Stimulated activated CD8-positive, alpha-beta memory T cell treated with anti-CD3 and anti-CD28 coated beads, Interleukin-12 subunit alpha, Interleukin-12 subunit beta, amount 100 ng/mL, for 4 hours (primary cell): ENCODE results near the gene FNDC3A.
"Not testable (repeated sequence)": the region's sequence is repeated elsewhere in the genome, so short reads cannot be mapped to it uniquely, and the experiment has no call there.

Experiments
- DNase-seq: peaks from one replicate; pipeline ENCODE4 v3.0.0-alpha.2; 2020; ENCODE audit warnings: low read depth

FNDC3A gene

GRCh38 chr13:49134305-49134704, 158.6 kb downstream of the FNDC3A start:
- no peak for DNase-seq

- not testable (repeated sequence) for DNase-seq
These were observed 161.5 kb downstream of the FNDC3A start for GRCh38 chr13:49137138-49137643.

GRCh38 chr13:49140910-49141611, 165.3 kb downstream of the FNDC3A start:
- no peak for DNase-seq

GRCh38 chr13:49146950-49147355, 171.2 kb downstream of the FNDC3A start:
- DNase-seq, result no peak

GRCh38 chr13:49148405-49148804, 172.7 kb downstream of the FNDC3A start:
- DNase-seq, result no peak

- DNase-seq, result not testable (repeated sequence)
These were observed 182.4 kb downstream of the FNDC3A start for GRCh38 chr13:49157955-49158584.

GRCh38 chr13:49163162-49163561, 187.4 kb downstream of the FNDC3A start:
- not testable (repeated sequence) for DNase-seq

- DNase-seq, result no peak
These were observed 189.0 kb downstream of the FNDC3A start for GRCh38 chr13:49164712-49165111.

GRCh38 chr13:49165798-49166752, 190.4 kb downstream of the FNDC3A start:
- no peak for DNase-seq

GRCh38 chr13:49171359-49171758, 195.6 kb downstream of the FNDC3A start:
- DNase-seq, result no peak

- DNase-seq, result no peak
These were observed 208.1 kb downstream of the FNDC3A start for GRCh38 chr13:49183672-49184325.

- DNase-seq, result no peak
These were observed 208.9 kb downstream of the FNDC3A start for GRCh38 chr13:49184621-49185020.

GRCh38 chr13:49185264-49185663, 209.6 kb downstream of the FNDC3A start:
- no peak for DNase-seq

GRCh38 chr13:49190901-49191300, 215.2 kb downstream of the FNDC3A start:
- DNase-seq, result no peak

- no peak for DNase-seq
These were observed 230.9 kb downstream of the FNDC3A start for GRCh38 chr13:49206641-49207040.

GRCh38 chr13:49208619-49209018, 232.9 kb downstream of the FNDC3A start:
- DNase-seq, result no peak

- no peak for DNase-seq
These were observed 234.4 kb downstream of the FNDC3A start for GRCh38 chr13:49210114-49210513.

- DNase-seq, result no peak
These were observed 235.0 kb downstream of the FNDC3A start for GRCh38 chr13:49210669-49211068.

- DNase-seq, result no peak
These were observed 237.8 kb downstream of the FNDC3A start for GRCh38 chr13:49213539-49213938.

GRCh38 chr13:49213997-49214916, 238.5 kb downstream of the FNDC3A start:
- DNase-seq, result no peak

GRCh38 chr13:49214917-49215376, 239.2 kb downstream of the FNDC3A start:
- no peak for DNase-seq
